GM12872 (cell line): ENCODE measurements around the gene ACBD4.

Source experiments
- TF ChIP-seq, protein P1 (sequence below): IDR thresholded peaks from 3 replicates; pipeline ENCODE4 v1.5.1; 2011; ENCODE audit warnings: low read depth, mild to moderate bottlenecking, low read length, moderate library complexity; ENCODE audit not compliant: insufficient read depth

Gene ACBD4

DNA sequence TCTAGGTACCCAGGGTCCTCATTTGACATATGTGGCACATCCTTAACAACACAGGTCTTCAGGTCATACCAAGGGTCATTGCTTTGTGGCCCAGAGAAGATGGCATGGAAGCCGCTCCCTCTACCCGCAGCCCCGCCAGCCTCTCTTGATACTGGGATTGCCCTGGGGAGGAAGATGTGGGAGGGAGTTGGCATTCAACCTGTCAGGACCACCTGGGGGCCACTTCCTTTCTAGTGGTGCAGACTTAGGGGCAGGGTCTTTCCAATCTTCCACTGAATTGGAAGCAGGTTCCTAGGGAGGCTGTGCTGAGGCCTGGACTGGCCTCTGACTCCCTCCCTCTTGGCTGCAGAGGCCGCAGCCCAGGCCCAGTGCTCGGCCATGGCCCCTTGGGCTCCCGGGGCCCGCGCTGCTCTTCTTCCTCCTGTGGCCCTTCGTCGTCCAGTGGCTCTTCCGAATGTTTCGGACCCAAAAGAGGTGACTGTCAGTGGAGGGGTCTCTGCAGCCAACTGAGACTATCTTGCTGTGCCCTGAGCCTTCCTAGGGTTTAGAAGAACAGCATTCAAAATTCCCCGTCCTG lies 7.7 kb downstream of the ACBD4 start:
- TF ChIP-seq, protein P1, sequence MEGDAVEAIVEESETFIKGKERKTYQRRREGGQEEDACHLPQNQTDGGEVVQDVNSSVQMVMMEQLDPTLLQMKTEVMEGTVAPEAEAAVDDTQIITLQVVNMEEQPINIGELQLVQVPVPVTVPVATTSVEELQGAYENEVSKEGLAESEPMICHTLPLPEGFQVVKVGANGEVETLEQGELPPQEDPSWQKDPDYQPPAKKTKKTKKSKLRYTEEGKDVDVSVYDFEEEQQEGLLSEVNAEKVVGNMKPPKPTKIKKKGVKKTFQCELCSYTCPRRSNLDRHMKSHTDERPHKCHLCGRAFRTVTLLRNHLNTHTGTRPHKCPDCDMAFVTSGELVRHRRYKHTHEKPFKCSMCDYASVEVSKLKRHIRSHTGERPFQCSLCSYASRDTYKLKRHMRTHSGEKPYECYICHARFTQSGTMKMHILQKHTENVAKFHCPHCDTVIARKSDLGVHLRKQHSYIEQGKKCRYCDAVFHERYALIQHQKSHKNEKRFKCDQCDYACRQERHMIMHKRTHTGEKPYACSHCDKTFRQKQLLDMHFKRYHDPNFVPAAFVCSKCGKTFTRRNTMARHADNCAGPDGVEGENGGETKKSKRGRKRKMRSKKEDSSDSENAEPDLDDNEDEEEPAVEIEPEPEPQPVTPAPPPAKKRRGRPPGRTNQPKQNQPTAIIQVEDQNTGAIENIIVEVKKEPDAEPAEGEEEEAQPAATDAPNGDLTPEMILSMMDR: no peak

DNA sequence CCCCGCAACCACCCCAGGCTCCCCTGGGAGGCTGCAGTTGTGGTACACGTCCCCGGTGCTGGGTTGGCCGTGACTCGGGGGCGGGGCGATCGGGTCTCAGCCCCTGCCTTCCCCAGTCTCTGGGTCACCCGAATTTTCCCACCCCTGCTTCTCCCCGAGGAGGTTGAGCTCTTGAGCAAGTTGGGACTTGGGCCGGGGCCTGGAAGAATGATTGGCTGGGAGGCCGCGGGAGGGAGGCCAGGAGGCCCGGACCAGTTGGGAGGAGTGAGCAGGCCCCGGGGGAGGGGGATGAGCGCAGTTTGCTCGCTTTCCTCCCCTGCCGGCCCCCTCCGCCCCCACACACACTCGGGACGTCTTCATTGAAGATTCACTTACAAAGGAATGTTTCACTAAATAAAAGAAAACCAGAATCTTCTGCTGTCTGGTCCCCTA lies 8.3 kb downstream of the ACBD4 start:
- TF ChIP-seq, protein P1: no peak

DNA sequence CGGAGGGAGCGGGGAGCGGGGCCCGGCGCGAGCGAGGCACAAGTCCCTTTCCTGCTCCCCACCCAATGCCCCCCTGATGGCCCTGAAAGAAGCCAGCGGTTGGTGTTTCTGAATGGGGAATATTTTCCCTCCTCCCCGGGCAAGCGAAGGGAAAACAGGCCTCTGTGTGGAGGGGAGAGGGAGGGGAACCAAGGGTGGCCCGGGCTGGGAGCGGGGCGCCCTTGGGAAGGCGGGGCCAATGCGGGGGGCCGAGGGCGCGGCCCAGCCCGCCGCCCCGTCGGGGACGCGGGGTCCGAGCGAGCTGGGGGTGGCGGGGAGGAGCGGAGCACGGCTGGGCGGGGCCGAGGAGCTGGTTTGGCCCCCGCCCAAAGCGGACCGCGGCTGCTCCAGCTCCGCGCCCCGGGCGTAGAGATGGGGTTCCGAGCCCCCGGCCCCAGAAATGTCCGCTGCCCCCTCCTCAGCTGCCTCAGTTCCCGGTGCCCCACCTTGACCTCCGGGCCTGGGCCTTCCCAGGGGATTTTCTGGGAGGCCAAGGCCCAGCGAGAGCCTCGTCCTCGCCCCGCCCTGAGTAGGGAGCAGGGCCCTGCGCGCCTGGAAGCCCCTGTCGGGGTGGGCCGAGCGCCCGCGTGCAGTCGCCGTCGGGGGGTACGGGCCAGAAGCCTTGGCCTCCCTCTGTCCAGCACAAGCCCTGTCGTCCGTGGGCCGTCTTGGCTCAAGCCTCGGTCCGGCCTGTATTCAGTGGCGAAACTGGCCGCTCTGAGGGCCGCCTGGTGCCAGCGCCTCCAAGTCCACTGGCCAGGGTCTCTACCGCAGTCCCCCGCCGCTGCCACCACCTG lies 8.9 kb downstream of the ACBD4 start:
- TF ChIP-seq, protein P1: no peak

DNA sequence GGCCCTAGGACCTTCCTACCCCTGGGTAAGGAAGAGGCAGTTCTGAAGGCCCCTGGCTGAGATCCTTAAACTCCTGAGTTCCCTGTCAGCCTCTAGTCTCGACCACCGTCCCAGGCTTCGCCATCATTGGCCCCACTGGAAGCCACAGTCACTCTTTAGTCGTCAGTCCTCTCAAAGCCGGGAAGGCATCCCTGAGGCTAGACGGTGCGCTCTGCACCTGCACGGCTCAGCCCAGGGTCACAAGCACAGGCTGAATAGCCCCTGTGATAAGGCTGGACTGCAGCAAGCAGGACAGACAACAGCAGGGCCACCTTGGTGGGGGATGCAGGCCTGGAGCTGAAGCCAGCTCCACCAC lies 9.5 kb downstream of the ACBD4 start:
- TF ChIP-seq, protein P1: no peak

DNA sequence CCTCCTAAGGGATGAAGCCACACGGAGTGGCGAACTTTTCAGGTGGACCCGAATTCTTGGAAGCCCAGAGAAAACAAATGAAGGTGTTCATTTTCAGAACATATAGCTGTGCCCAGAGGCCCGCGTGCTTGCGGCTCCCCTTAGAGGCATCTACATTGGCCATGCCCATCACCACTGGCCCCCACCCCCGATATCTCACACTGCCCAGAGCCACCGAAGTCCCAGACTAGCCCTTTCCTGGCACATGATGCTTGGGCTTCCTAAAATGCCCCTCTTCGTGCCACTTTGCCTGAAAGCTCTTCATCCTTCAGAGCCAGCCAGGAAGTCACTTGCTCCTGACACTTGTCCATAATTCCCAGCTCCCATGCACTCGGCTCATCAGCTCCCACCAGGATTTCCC lies 10.7 kb downstream of the ACBD4 start:
- TF ChIP-seq, protein P1: no peak

DNA sequence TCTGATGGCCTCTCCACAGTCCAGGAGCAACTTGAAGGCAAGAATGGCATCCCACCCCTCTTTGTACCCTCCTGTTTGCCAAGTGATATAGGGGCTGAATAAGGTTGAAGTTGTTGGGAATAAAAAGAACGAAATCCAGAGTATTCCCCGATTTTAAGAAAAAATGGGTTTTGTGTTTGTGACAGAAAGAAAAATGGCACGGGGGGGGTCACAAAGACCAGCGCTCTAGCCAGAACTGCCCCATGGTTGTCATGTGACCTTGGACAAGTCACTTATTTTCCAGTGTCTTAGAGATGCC lies 11.1 kb downstream of the ACBD4 start:
- TF ChIP-seq, protein P1: no peak

DNA sequence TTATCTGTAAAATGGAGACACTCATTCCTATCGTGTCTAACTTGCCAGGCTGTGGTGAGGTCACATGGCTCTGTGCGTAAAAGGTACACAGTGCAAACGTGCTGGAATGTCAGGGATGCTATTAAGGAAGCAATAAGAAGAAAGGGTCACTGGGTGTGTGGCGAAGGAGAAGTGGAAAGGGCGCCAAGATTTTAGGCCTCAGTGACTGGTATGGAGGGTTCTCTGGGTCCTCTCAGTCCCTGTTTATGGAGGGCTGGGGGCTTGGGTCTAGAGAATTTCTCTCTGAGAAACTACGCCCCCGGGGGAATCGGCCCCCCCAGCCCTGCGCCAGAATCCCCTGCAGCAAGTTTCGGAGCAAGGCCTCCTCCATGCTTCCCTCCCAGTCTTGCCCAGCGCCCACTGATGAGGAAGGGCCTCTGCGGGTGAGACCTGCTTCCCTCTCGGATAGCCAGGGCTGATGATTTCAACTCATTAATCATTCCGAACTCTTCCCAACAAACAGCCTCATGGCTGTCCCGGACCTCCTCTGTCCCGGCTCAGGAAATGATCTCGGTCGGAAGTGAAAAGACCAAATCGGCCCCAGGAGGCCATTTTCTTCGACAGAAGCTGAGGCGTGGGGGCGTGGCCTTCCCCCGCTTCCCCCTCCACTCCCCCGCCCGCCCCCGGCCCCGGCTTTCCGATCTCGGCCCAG lies 11.5 kb downstream of the ACBD4 start:
- TF ChIP-seq, protein P1: no peak
